ENCODE data around the gene PPP2R3C.

GRCh38 chr14:35044939-35045797 is 76.6 kb downstream of the PPP2R3C start:
- TF ChIP-seq CTCF (IDR thresholded peaks at IDR 0.05; ENCODE audit: low read depth, low read length, poor library complexity, severe bottlenecking): no peak
- no peak for TF ChIP-seq EZH2phosphoT487 (IDR thresholded peaks at IDR 0.05; ENCODE audit: borderline replicate concordance, low read length)

Measured in DOHH2 (cell line).